ENCODE measurements around the gene AIPL1. TPM values are rescaled to one million over a fixed set of nuclear protein-coding genes. Genes with fewer than 3 reads are reported as not detected.

AIPL1 gene
- total and polyA plus RNA-seq, 2 of the 13 experiments (the other 11 are each of a cell fraction or from before 2014, with no cell fraction given), result not detected

DNA sequence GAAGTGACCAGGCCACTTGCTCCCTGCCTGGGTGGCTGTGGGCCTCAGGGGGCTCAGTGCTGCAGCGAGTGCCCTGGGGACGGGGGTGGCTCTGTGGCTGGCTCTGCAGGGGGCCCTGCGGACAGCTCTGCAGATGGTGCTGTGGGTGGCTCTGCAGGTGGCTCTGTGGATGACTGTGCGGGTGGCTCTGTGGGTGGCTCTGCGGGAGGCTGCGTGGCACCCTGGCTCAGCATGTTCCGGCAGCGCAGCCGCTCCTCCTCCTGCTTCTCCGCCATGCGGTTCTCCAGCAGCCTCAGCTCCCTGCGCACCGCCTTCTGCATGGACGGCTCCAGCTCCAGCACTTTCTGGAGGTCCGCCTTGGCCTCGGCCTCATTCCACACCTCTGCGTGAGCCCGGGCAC is 9.5 kb downstream of the AIPL1 start:
- DNase-seq (ENCODE audit: low spot score) (no peak), FAIRE-seq (no peak), ATAC-seq (no peak)
- H3K27me3 ChIP-seq (ENCODE audit: control insufficient read depth in 1 of 2, insufficient read depth in 2 of 2, low read length in 2 of 2), result peaks cover 0 to 12% of the 10 kb centered on the region in 2 experiments; a peak in 2 of 5 replicates
- 65% methylated on average over 8 of the region's 18 CpGs for WGBS (ENCODE audit: low lambda C conversion rate)
- intact Hi-C loops (cut with micrococcal nuclease; ENCODE audit: unreplicated experiment) (no loop called here), in situ Hi-C loops (cut with HindIII; ENCODE audit: extremely low pct_ligation_motif_present, low pct_unique_long_range_greater_than_20kb) (no loop called here)
- TF ChIP-seq HOXA5 (CRISPR knock-in tag; IDR thresholded peaks at IDR 0.05) (no peak), ZBED4 (CRISPR knock-in tag; IDR thresholded peaks at IDR 0.05; ENCODE audit: borderline replicate concordance) (no peak), MLX (CRISPR knock-in tag; IDR thresholded peaks at IDR 0.05) (no peak), CAMTA2 (CRISPR knock-in tag; IDR thresholded peaks at IDR 0.05; ENCODE audit: borderline replicate concordance) (no peak), MBNL3 (CRISPR knock-in tag; conservative IDR thresholded peaks at IDR 0.05) (no peak)
- TF ChIP-seq, protein P1, sequence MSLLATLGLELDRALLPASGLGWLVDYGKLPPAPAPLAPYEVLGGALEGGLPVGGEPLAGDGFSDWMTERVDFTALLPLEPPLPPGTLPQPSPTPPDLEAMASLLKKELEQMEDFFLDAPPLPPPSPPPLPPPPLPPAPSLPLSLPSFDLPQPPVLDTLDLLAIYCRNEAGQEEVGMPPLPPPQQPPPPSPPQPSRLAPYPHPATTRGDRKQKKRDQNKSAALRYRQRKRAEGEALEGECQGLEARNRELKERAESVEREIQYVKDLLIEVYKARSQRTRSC (CRISPR knock-in tag; IDR thresholded peaks at IDR 0.05; ENCODE audit: low read depth), result no peak
- TF ChIP-seq, protein P2, sequence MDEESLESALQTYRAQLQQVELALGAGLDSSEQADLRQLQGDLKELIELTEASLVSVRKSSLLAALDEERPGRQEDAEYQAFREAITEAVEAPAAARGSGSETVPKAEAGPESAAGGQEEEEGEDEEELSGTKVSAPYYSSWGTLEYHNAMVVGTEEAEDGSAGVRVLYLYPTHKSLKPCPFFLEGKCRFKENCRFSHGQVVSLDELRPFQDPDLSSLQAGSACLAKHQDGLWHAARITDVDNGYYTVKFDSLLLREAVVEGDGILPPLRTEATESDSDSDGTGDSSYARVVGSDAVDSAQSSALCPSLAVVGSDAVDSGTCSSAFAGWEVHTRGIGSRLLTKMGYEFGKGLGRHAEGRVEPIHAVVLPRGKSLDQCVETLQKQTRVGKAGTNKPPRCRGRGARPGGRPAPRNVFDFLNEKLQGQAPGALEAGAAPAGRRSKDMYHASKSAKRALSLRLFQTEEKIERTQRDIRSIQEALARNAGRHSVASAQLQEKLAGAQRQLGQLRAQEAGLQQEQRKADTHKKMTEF (CRISPR knock-in tag; IDR thresholded peaks at IDR 0.05), result no peak
- TF ChIP-seq, protein P3, sequence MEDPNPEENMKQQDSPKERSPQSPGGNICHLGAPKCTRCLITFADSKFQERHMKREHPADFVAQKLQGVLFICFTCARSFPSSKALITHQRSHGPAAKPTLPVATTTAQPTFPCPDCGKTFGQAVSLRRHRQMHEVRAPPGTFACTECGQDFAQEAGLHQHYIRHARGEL (CRISPR knock-in tag; IDR thresholded peaks at IDR 0.05), result no peak
- TF ChIP-seq, protein P4, sequence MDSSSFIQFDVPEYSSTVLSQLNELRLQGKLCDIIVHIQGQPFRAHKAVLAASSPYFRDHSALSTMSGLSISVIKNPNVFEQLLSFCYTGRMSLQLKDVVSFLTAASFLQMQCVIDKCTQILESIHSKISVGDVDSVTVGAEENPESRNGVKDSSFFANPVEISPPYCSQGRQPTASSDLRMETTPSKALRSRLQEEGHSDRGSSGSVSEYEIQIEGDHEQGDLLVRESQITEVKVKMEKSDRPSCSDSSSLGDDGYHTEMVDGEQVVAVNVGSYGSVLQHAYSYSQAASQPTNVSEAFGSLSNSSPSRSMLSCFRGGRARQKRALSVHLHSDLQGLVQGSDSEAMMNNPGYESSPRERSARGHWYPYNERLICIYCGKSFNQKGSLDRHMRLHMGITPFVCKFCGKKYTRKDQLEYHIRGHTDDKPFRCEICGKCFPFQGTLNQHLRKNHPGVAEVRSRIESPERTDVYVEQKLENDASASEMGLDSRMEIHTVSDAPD (CRISPR knock-in tag; IDR thresholded peaks at IDR 0.05), result no peak
- no peak overlapping the region for H3K4me2 ChIP-seq (ENCODE audit: low read depth, low read length)
- H3K36me3 ChIP-seq (replicated peaks in 1 of 2; ENCODE audit: control insufficient read depth in 1 of 2, insufficient read depth in 2 of 2, low read length in 2 of 2), result no peaks in the 10 kb centered on the region
- ChIA-PET POLR2A (no interaction called here), CTCF (ENCODE audit: low intra/inter-chr PET ratio, low total read pairs) (no interaction called here)
- no peak overlapping the region for H2AFZ ChIP-seq (ENCODE audit: low read length)
- H3K27ac ChIP-seq (ENCODE audit: extremely low read length, insufficient read depth, low read length), result no peak overlapping the region
- no peaks in the 10 kb centered on the region for H3K4me1 ChIP-seq (ENCODE audit: insufficient read depth, low read length)
- H3K79me2 ChIP-seq (ENCODE audit: insufficient read depth, low read length), result no peaks in the 10 kb centered on the region
- peaks cover under 1% of the 10 kb centered on the region; the same call in 1 of the 2 replicates for H3K9me3 ChIP-seq (ENCODE audit: low read length)
- BruUV-seq (replicated peaks), result no TSS peak
- H4K20me1 ChIP-seq (ENCODE audit: insufficient read depth, low read length), result no peaks in the 10 kb centered on the region
- H3K4me3 ChIP-seq (replicated peaks in 1 of 3; ENCODE audit: insufficient read depth in 1 of 3, low read depth in 2 of 3, low read length in 3 of 3), result no peak overlapping the region
- no peak overlapping the region for H3K9ac ChIP-seq (ENCODE audit: insufficient read depth, low read depth, low read length)
